MM.1S (cell line): ENCODE results near the gene ELANE.

ENCODE experiments used
- CTCF ChIP-seq: fragments of 300-600 bp; sonication (generic); IDR thresholded peaks from 2 replicates; pipeline ENCODE4 v1.5.1; 2016; ENCODE audit warnings: antibody characterized with exemption, low read length, mixed read lengths
- EZH2 ChIP-seq: fragments of 300-600 bp; sonication (generic); optimal IDR thresholded peaks from 2 replicates; pipeline ENCODE3; 2017; ENCODE audit warnings: low read depth, mild to moderate bottlenecking, antibody characterized with exemption, low read length, mixed read lengths
- EZH2phosphoT487 ChIP-seq: fragments of 300-600 bp; sonication (generic); IDR thresholded peaks from 2 replicates; pipeline ENCODE4 v1.6.1; 2018; ENCODE audit warnings: antibody characterized with exemption, low read length

DNA sequence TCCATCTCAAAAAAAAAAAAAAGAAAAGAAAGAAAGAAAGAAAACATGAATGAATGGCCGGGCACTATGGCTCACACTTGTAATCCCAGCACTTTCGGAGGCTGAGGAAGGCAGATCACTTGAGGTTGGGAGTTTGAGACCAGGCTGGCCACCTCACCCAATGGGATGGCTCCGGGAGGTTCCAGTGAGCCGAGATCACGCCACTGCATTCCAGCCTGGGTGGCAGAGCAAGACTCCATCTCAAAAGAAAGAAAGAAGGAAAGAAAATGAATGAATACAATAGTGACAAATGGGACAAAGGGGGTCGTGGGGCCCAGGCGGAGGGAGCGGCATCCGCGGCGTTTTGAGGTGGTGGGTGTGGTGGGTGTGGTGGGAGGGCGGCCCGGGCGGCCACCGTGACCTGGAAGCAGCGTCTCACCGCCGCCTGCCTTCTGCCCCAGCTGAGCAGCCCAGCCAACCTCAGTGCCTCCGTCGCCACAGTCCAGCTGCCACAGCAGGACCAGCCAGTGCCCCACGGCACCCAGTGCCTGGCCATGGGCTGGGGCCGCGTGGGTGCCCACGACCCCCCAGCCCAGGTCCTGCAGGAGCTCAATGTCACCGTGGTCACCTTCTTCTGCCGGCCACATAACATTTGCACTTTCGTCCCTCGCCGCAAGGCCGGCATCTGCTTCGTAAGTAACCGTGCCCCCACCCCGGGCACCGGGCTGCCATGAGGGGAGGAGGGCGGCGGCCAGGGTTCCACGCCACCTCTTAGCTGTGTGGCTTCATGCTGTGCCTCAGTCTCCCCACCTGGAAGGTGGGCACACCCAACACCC, 6.2 kb upstream of the ELANE start:
- no peak for TF ChIP-seq EZH2
- no peak for TF ChIP-seq EZH2phosphoT487
- no peak for TF ChIP-seq CTCF
